Testis (tissue), 2 donors: ENCODE measurements around the gene NPLOC4.

Experiments used
- CTCF ChIP-seq, 3 experiments: fragments of 450-650 bp in 2 of 3; fragments of 200-600 bp in 1 of 3; sonication (generic) in 1 of 3; IDR thresholded peaks; one replicate each; pipeline ENCODE4 v1.5.1; 2016 to 2019; ENCODE audit warnings: antibody characterized with exemption in 3 of 3, mild to moderate bottlenecking in 2 of 3, moderate library complexity in 1 of 3
- POLR2A ChIP-seq: fragments of 450-650 bp; IDR thresholded peaks from one replicate; pipeline ENCODE4 v1.6.1; 2017; ENCODE audit warnings: antibody characterized with exemption, mild to moderate bottlenecking, moderate library complexity

- TF ChIP-seq POLR2A (no peak), CTCF (IDR thresholded peaks at IDR 0.05) (no peak)
These were observed 48.2 kb upstream of the NPLOC4 start for GRCh38 chr17:81685108-81685507.
